NCI-H1930 (cell line): Measurements from ENCODE around the gene SLC35E2B.
A peak's percentile ranks its signal among the peaks of the same experiment; 100 is the strongest.
"Not testable (repeated sequence)": the region's sequence is repeated elsewhere in the genome, so short reads cannot be mapped to it uniquely, and the experiment has no call there.

Source experiments
- DNase-seq, 2 experiments: peaks; one replicate each; lab custom pipeline; 2025; lab: John Stamatoyannopoulos, UW

The SLC35E2B gene

GRCh38 chr1:1638528-1638927 is 54.1 kb downstream of the SLC35E2B start:
- DNase-seq: not testable (repeated sequence)

DNA sequence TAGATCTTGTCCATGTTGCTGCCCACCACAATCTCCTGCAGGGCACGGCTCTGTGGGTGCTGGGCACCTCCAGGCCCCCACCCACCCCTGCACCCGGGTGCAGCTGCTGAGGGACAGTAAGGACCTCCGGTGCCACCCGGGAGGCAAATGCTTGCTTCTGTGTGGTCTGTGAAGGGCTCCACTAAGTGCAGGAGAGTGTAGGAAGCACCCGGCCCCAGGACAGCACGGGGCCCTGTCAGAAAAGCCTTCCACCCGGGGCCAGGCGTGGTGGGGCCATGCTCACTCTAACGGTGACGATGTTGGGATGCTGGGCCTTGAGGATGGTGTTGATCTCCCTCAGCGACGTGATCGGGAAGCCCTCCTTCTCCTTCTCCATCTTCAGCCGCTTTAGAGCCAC is 55.1 kb downstream of the SLC35E2B start:
- DNase-seq: not testable (repeated sequence)

- DNase-seq: not testable (repeated sequence)
Measured at GRCh38 chr1:1636621-1637478, 55.7 kb downstream of the SLC35E2B start.

DNA sequence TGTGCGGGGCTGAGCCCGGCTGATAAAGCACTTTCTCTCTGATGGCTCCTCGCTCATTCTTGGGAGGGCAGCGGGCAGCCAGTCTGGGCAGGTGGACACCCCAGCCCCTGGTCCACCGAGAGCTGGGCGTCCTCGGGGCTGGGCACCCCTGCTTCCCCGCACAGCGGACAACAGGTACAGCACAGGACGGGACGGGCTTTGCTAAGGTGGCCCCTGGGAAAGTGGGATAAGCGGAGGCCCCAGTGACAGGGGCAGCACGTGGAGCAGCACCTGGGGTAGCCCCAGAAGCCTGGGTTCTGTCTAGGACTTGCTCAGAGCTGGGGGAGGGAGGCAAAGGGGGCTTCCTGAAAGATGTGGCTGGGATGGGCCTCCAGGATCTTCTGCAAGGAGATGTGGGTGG is 58.0 kb downstream of the SLC35E2B start:
- not testable (repeated sequence) for DNase-seq

- not testable (repeated sequence) for DNase-seq
Measured at GRCh38 chr1:1633409-1633808, 59.2 kb downstream of the SLC35E2B start.

- no peak for DNase-seq
Measured at GRCh38 chr1:1631782-1632420, 60.7 kb downstream of the SLC35E2B start, which contains the start of gene MMP23B. MMP23B (plus strand) TSS chr1:1632173; CDS start chr1:1632219, 46 bp downstream.

GRCh38 chr1:1630965-1631781 is 61.4 kb downstream of the SLC35E2B start:
- DNase-seq: no peak

- DNase-seq: peak; percentile 87 to 88
Measured at GRCh38 chr1:1630191-1630964, 62.2 kb downstream of the SLC35E2B start.

- no peak for DNase-seq
Measured at GRCh38 chr1:1629430-1630190, 63.0 kb downstream of the SLC35E2B start.

- DNase-seq: no peak
Measured at GRCh38 chr1:1628754-1629429, 63.7 kb downstream of the SLC35E2B start.

DNA sequence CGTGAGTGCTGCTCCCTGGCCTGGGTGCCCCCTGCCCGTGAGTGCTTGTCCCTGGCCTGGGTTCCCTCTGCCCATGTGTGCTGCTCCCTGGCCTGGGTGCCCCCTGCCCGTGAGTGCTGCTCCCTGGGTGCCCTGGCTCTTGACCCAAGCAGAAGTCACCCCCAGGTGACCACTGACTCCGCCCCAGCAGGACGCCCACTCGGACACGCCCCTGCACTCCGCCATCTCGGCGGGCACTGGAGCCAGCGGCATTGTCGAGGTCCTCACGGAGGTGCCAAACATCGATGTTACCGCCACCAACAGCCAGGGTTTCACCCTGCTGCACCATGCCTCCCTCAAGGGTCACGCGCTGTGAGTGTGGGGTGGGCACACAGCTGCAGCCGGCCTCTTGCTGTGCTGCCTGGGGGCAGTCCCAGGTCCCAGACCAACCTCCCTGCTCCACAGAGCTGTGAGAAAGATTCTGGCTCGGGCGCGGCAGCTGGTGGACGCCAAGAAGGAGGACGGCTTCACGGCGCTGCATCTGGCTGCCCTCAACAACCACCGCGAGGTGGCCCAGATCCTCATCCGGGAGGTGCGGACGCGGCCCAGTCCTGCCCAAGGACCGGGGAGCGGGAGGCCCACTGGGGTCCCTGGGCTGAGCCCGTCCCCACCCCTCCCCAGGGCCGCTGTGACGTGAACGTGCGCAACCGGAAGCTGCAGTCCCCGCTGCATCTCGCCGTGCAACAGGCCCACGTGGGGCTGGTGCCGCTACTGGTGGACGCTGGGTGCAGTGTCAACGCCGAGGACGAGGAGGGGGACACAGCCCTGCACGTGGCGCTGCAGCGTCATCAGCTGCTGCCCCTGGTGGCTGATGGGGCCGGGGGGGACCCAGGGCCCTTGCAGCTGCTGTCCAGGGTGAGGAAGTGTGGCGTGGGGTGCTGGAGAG is 64.5 kb downstream of the SLC35E2B start:
- DNase-seq: no peak

DNA sequence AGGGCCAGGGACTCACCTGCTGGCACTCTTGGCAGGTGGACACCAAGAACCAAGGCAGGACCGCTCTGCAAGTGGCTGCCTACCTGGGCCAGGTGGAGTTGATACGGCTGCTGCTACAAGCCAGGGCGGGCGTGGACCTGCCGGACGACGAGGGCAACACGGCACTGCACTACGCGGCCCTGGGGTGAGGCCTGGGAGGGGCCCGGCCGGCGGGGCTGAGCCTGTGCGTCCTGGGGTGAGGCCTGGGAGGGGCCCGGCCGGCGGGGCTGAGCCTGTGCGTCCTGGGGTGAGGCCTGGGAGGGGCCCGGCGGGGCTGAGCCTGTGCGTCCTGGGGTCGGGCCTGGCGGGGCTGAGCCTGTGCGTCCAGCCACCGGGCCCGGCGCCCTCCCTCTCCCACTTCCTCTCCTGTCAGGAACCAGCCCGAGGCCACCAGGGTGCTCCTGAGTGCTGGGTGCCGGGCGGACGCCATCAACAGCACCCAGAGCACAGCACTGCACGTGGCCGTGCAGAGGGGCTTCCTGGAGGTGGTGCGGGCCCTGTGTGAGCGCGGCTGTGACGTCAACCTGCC is 65.2 kb downstream of the SLC35E2B start:
- no peak for DNase-seq

DNA sequence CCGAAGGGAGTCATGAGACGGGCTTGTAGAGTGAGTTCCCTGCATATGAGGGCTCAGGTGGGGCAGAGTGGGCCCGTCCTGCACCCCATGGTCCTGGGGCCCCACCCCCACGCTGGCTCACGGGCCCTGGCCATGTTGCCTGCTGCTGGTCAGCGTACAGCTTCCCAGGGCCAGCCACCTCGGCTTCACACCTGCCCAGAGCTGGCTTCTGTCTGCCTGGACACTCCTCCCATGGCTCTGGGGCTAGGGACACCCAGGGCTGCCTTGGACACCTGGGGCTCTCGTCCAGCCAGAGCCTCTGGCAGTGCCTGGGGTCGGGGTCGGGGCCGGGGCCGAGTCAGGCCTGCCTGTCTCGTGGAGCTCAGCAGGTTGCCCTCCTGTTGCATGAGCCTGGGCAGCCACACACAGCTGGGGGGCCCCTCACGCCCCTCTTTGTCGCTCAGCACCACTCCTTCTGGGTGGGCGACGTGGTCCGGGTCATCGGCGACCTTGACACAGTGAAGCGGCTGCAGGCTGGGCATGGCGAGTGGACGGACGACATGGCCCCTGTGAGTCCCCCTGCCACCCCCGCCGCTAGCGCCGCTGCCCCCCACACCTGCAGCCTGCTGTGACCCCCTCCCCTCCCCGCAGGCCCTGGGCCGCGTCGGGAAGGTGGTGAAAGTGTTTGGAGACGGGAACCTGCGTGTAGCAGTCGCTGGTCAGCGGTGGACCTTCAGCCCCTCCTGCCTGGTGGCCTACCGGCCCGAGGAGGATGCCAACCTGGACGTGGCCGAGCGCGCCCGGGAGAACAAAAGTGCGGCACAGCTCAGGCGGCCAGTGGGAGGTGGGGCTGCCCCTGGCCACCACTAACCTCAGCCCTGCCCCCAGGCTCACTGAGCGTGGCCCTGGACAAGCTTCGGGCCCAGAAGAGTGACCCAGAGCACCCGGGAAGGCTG is 66.1 kb downstream of the SLC35E2B start:
- DNase-seq: no peak

GRCh38 chr1:1625824-1626206 is 66.8 kb downstream of the SLC35E2B start:
- DNase-seq: no peak

GRCh38 chr1:1625404-1625775 is 67.2 kb downstream of the SLC35E2B start:
- DNase-seq: no peak

- no peak for DNase-seq
Measured at GRCh38 chr1:1624443-1625403, 67.9 kb downstream of the SLC35E2B start.
